Left renal cortex interstitium (tissue), 4 donors: ENCODE data around the gene ACTA1. TPM values are rescaled to one million over a fixed set of nuclear protein-coding genes. Genes with fewer than 3 reads are reported as not detected.
"Not testable (repeated sequence)": the region's sequence is repeated elsewhere in the genome, so short reads cannot be mapped to it uniquely, and the experiment has no call there.

Experiments used
- DNase-seq, 4 donors: peaks; one replicate each; pipeline ENCODE4 v3.0.0-alpha.2; 2013; ENCODE audit warnings: low read depth in 4 of 4, low spot score in 2 of 4, missing footprints in 1 of 4
- polyA plus RNA-seq, 4 donors: library from polyadenylated mRNA; unstranded; fragments of 120-200 nt; gene quantifications; one replicate each; pipeline ENCODE4 v1.2.1, GENCODE V29; 2013; ENCODE audit not compliant: insufficient read length in 4 of 4

Gene ACTA1
- polyA plus RNA-seq, 4 donors: 0.56 to 3.0 (median 1.3) TPM

DNA sequence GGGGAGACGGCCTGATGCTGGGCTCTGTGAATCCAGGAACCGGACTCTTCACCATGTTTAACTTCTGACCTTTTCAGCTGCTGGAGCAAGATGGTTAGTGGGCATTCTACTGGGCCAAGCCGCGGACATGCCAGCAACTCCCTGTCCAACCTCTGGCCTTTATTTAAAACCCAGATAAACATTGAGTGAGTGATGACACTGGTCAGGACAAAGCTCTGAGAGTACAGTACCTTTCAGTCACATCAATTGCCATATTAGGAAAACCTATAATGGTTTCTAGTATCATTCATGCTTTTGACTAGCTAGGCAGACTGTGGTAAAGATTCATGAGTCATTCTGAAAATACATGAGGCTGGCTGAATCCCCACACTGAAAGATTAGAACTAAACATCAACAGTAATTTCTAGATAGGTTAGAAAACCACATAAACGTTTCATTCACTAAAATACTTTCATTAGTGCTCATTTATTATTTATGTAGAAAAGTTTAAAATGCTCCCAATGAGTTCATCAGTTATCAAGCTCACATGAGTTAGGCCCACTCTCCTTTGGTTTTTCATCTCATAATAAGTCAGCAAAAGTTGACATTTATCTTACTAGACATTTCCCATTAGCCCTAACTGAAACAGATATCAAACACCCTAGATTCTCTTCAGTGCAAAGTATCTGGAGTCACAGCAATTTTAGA lies 7.1 kb upstream of the ACTA1 start:
- DNase-seq: no peak

DNA sequence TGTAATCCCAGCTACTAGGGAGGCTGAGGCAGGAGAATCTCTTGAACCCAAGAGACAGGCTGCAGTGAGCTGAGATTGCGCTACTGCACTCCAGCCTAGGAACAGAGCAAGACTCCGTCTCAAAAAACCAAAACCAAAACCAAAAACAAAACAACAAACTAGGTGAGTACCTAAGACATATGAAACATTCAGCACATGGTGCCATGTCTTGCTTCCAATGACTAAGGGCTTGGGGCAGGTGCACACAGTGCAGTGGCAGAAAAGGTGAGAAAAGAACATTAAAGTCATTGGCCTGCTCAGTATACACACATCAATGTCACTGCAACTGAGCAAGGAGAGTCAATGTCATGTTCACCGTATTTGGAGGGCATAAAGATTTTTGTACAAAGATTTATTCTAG lies 4.1 kb upstream of the ACTA1 start:
- no peak for DNase-seq

DNA sequence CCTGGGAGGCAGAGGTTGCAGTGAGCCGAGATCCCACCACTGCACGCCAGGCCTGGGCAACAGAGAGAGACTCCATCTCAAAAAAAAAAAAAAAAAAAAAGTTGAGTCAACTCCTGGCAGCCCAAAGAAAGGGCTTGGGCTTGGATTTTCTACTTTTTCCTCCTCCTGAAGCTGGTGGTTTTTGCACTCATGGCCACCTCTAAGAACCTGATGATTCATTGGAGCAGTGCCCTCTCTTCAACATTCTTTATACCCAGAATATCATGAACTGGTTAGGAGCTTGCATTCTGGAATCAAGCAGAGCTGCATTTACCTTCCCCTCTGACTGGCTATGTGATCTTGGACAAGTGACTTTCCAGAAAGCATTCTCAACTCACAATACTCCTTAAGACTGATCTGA lies 3.5 kb upstream of the ACTA1 start:
- no peak for DNase-seq

DNA sequence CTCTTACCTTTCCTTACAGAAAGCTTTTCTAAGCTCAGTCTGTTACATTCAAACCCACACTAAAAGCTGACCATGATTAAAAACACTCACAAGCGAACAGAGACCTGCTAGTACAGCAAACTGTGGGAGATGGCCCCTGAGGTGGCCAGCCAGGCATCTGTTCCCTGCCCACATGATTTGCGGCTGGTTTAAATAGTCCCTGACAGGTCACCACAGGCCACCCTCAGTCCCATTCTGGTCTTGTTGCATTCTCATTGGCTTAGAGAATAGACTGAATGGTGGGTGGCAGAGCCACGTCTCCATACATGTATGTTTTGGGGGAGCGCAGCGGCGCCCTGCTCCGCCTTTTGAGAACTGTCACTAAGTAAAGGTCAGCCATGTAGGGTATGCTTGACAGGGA lies 2.3 kb upstream of the ACTA1 start:
- no peak for DNase-seq

- DNase-seq: no peak
Observed at GRCh38 chr1:229434641-229435051, 752 bp upstream of the ACTA1 start.

- no peak for DNase-seq
Observed at GRCh38 chr1:229433364-229434004, 410 bp downstream of the ACTA1 start.

DNA sequence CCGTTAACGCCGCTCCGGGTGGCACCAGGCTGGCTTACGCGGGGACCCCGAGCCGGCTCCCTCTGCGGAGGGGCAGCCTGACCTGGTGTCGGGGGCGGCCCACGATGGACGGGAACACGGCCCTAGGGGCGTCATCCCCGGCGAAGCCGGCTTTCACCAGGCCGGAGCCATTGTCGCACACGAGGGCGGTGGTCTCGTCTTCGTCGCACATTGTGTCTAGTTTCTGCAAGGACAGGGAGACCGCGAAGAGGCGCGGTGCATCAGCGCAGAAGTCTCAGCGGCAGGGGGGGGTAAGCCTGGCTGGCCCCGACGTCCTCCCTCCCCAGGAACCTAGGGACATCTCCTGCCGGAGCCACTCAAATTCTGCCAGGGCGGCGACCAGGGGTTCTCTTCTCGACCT lies 989 bp downstream of the ACTA1 start:
- no peak for DNase-seq

DNA sequence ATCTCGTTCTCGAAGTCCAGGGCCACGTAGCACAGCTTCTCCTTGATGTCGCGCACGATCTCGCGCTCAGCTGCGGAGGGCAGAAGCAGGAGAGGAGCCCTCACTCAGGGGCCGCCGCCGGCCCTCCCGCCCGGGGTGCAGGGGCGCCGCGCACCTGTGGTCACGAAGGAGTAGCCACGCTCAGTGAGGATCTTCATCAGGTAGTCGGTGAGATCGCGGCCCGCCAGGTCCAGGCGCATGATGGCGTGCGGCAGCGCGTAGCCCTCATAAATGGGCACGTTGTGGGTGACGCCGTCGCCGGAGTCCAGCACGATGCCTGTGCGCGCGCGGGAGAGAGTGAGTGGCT lies 1.8 kb downstream of the ACTA1 start:
- DNase-seq: no peak

DNA sequence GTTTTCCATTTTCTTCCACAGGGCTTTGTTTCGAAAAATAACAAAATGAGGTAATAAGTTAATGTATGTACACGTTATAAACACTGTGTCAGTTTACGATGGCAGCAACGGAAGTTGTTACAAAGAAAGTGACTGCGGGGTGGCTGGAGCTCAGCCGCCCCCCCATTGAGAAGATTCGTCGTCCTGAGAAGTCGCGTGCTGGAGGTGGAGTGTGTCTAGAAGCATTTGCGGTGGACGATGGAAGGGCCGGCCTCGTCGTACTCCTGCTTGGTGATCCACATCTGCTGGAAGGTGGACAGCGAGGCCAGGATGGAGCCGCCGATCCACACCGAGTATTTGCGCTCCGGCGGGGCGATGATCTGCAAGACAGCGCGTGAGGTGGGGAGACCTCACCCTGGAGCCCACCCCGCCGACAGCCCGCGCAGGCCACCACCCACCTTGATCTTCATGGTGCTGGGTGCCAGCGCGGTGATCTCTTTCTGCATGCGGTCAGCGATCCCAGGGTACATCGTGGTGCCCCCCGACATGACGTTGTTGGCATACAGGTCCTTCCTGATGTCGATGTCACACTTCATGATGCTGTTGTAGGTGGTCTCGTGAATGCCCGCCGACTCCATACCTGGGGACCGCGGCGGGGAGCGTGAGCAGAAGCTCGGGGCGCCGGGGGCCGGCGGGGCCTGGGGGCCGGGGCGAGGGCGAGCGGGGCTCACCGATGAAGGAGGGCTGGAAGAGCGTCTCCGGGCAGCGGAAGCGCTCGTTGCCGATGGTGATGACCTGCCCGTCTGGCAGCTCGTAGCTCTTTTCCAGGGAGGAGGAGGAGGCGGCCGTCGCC lies 2.4 kb downstream of the ACTA1 start:
- DNase-seq: no peak

DNA sequence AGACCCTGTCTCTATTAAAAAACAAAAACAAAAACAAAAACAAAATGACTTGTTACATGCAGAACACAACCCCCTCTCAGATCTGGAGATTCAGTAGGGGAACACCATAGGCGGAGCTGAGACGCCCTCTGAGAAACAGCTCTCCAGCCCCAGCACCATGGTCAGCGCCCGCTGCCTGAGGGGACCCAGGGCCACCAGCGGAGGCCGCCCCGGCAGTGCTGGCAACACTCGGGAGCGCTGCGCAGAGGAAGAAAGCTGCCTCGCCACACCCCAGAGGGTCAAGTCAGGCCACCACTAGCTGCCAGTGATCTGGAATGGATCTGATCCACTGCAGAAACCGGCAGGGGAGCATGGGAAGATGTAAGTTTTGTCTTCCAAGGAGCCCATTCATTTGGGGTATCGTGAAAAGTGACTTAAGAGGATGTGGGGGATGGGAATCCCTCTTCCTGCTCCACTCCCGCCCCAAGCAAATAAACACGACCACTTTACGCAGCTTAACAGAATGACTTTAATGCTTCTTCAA lies 3.1 kb downstream of the ACTA1 start:
- DNase-seq: peak in 3 of 4 donors; percentile 44 to 74 (median 55)

DNA sequence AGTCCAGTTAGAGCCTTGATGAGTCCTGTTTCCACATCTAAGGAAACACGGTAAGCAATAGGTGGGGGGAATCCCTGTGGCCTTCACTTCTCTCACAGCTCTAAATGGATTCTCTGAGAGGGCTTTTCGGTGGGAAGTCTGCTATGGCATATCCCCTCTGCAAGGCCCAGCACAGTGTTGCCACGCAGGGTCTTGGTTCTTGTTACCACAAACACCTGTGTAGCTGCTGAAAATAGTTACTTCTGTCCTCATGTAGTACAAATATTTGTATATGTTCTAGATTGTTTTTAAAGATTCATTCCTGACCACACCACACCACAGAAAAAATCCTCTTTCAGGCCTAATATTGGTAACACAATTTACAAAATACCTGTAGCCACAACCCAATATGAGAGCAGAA lies 5.6 kb downstream of the ACTA1 start:
- no peak for DNase-seq

GRCh38 chr1:229427572-229427971 lies 6.3 kb downstream of the ACTA1 start:
- DNase-seq: no peak

DNA sequence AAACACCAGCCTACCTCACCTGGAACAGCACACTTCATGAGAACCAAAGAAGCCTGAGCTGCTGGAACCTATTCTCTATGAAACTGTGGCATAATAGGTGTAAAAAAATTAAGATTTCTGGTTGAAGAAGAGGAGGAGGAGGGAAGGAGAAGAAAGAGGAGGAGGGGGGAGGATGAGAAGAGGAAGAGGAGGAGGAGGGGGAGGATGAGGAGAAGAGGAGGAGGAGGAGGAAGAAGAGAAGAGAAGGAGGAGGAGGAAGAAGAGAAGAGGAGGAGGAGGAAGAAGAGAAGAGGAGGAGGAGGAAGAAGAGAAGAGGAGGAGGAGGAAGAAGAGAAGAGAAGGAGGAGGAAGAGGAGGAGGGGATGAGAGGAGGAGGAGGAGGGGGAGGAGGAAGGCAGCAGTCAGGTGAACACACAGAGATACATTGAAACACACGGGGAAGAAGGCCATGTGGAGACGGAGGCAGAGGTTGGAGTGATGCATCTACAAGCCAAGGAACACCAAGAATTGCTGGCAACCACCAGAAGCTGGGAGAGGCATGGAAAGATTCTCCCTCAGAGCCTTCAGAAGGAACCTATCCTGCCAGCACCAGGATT lies 8.2 kb downstream of the ACTA1 start:
- DNase-seq: no peak

DNA sequence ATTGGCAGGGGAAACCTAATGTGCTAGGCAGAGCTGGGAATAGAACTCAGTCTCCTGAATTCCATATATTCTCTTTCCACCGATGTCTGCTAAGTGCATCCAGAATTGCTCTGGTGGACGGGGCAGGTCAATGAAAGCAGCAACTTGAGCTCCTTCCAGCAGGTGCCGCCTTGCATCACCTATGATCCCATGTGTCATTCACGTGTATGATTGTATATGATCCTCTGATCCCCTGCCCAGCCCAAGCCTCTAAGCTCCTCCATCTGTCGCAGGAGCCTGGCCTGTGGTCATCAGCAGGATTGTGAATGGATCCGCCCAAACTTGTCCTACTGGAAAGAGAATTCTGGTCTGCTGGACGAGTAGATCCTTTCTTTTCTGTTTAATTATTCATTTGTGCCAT lies 13.1 kb downstream of the ACTA1 start:
- DNase-seq: no peak

DNA sequence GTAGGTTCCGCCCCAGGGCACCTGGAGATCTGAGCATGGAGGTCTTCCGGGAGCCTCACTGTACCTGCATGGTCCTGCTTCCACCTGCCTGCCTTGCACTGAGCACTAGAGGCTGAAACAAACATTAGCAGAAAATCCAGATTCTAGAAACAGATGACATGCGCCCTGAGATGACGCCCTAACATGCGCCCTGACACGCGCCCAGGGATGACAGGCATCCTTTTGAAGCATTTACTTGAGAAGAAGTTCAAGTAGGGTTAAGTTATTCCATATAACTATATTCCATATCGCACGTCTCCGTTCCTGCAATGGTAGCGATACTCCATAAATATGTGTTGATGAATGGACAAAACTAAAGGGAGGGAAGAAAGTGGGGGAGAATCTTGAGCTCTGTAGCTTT lies 13.7 kb downstream of the ACTA1 start:
- no peak for DNase-seq

GRCh38 chr1:229418586-229418985 lies 15.3 kb downstream of the ACTA1 start:
- DNase-seq: not testable (repeated sequence)

GRCh38 chr1:229412810-229413209 lies 21.1 kb downstream of the ACTA1 start:
- not testable (repeated sequence) for DNase-seq

DNA sequence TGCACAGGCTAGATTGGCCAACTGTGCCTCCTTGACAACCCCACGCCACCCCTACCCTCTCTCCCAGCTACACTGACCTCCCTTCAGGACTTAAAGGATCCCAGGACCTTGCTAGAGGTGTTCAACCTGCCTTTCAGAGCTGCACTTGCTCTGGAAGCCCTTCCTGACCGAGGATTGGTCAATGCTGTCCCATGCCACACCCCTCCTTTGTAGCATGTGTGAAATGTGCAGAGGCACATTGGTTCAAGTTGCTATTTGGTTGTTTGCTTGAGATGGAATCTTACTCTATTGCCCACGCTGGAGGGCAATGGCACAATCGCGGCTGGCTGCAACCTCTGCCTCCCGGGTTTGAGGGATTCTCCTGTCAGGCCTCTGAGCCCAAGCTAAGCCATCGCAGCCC lies 21.8 kb downstream of the ACTA1 start:
- no peak for DNase-seq

GRCh38 chr1:229411434-229412055 lies 22.3 kb downstream of the ACTA1 start:
- DNase-seq: no peak

DNA sequence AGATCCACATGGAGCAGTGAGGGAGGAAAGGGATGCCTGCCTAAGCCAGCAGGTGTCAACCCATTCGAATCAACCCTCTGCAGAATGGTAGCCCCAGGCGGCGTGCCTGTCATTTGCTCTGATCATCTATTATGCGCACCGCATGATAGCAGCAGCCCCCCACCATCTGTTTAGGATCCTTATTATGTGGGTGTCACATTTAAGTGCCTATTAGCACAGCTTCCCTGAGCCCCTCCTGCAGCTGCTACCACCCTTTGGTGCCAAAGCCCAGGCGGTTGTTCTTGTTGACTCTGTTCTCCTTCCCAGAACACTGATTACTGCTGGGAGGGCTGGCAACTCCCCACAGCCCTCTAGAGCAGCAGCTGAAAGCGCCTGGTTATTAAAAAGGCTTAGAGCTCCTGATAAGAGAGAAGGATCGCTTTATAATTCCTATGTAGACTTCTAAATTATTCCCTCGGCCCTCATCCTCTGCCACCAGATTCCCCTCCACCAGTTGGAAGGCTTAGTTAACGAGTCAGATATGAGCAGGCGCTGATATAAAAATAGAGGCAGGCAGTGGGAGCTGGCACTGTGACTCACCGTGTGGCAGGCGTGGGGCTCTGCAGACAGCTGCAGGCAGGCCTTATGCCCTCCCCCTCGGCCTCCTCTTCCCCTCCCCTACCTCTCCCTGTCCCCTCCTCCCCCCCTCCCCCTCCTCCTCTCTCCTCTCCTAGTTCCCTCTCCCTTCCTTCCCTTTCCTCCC lies 23.0 kb downstream of the ACTA1 start:
- DNase-seq: no peak
